AG20443 (cell line): Measurements from ENCODE around the gene MYH10.

Experiments used
- DNase-seq: peaks from one replicate; pipeline ENCODE4 v3.0.0; 2012; ENCODE audit warnings: low spot score, mixed read lengths

Gene MYH10

DNA sequence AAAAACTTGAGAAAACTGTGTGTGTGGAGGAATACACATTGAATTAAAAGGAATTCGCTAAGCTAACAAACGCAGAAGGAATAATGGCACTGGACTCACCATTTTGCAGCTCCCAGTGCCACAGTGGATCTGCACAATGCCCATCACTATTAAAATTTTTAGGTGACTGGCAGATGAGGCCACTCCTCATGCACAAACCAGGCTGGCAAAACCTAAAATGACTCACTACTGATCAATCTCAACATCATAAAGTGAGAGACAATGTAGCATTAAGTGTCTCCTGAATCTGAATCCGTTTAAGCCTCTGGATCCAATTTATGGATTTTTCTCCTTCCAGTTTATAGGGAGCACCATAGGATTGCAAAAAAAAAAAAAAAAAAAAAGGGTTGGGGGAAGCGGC is 20.6 kb downstream of the MYH10 start:
- DNase-seq: no peak

GRCh38 chr17:8608001-8608400 is 22.5 kb downstream of the MYH10 start:
- DNase-seq: no peak

- peak; percentile 27 for DNase-seq
Measured at GRCh38 chr17:8606401-8606800, 24.1 kb downstream of the MYH10 start.

DNA sequence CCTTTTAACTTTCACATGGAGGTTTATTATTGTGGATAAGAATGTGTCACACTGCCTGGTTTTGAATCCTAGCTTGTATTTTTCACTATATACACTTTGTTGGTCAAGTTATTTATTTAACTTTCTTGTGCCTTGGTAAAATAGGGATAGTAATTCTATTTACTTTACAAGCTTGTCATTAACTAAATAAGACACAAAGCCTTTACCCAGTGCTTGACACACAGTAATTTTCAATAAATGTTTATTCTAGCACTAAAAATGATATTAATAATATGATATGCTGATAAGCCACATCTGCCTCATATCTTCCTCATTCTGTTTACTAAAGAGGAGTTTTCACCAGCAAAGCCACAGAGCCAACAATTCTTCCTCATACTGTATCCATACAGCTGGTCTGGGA is 27.8 kb downstream of the MYH10 start:
- no peak for DNase-seq

GRCh38 chr17:8599351-8600011 is 31.0 kb downstream of the MYH10 start:
- no peak for DNase-seq

- DNase-seq: no peak
Measured at GRCh38 chr17:8598913-8599312, 31.6 kb downstream of the MYH10 start.

DNA sequence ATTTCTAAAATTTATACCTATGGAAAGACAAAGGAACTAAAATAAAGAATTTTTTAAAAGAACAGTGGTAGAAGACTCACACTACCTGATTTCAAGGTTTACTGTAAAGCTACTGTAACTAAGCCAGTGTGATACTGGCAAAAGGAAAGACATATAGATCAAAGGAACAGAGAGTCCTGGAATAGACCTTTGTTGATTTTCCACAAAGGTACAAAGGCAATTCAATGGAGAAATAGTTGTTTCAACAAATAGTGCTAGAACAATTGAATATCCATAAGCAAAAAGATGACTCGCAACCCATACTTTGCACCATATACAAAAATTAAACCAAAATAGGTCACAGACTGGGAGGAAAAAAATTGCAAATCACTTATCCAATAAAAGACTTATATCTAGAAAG is 36.7 kb downstream of the MYH10 start:
- DNase-seq: no peak

- no peak for DNase-seq
Measured at GRCh38 chr17:8593276-8593675, 37.2 kb downstream of the MYH10 start.

- no peak for DNase-seq
Measured at GRCh38 chr17:8588877-8589554, 41.5 kb downstream of the MYH10 start.

DNA sequence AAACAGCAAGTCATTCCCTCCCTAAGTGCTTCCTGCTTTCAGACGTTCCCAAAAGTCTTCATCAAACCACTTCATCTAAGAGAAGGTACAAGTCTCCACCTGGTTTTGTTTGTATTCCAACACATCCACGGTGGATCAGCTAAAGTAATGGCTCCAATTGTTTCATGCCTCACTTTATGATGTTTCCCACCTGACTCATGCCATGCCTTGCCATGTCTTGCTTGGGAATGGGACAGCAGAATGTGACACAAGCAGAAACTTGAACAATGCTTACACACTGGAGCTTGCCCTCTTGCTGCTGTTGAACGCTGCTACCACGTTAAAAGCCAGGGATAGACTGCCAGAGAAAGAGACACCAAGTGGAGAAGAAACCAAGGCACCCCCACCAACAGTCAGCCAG is 43.8 kb downstream of the MYH10 start:
- DNase-seq: no peak

- no peak for DNase-seq
Measured at GRCh38 chr17:8585911-8586310, 44.6 kb downstream of the MYH10 start.

- no peak for DNase-seq
Measured at GRCh38 chr17:8583954-8584353, 46.6 kb downstream of the MYH10 start.

DNA sequence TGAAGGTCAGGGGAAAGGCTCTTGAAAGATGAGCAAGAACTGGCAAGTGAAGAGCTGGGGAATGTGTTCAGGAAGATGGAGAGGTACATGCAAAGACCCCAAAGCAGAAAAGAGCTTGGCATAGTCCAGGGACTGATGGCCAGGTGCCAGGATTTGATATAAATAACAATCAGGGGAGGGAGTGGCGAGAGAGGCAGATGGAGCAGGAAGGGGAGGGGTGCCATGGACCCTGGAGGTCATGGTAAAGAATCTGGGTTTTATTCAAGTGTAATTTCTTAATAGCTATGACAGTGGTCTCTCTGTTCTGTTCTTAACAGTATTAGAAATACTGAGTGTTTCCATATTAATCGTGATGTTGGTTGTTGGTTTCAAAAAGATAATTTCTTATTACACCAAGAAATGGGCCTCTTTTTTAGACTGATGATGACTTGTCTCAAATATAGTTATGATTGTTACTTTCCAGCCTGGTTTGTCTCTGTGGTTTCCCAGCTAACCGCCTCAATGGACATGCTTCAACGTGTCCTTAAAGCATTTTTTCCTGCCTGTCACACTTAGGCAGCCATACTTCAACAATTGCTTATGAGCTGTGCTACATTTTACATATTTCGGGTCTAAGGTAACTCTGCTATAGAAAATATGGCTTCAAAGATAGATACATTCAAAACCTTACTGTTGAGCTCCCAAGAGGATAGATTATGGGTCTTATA is 49.4 kb downstream of the MYH10 start:
- DNase-seq: no peak

DNA sequence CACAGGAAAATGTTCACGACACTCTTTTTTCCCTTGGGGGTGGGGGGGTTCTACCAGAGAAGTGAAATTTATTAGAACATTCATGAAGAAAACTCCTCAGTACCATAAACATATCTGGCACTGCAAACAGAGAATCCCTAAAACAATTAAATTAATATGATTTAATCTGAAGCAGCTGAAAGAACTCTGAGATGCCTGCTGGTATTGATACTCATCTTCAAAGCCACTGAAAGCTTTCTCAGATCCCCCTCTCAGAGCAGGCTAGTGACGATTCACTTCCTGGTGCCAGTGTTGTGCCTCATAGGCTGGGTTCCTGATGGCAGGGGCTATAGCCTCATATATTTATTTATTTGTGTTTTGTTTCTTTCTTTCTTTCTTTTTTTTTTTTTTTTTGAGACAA is 52.7 kb downstream of the MYH10 start:
- no peak for DNase-seq

DNA sequence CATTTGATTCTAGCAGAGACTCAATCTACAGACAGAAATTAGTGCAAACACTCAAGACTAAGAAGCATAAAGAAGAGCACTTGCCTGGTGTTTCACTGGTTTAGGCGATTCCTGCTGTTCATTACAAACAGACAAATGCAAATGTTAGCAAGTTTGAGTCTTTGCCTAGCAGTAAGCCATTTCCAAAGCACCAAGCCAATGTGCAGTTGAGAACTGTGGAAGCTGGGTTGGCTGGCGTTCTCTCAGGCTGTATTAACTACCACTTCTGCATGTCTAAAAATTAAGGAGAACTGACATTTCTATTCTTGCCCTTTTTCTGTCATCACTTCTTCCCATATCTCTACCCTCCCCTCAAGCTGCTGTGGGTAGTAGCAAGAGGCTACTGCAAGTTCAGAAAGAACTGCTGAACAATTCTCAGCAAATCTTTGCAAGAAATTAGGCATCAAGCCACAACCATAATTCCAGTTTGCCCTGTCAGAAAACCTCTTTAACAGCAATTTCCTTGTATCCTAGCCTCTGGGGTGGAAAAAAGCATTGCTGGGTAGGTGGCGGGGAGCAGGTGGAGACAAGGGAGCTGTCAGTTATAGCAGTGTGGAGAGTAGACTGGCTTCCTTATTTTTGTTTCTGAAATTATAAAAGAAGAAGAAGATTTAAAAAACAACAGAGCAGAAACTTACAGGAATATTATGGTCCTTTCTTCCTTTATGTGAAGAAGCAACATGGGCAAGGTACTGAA is 53.8 kb downstream of the MYH10 start:
- DNase-seq: no peak

GRCh38 chr17:8574687-8575086 is 55.8 kb downstream of the MYH10 start:
- no peak for DNase-seq

- DNase-seq: peak; percentile 26
Measured at GRCh38 chr17:8572764-8573163, 57.8 kb downstream of the MYH10 start.

- DNase-seq: no peak
Measured at GRCh38 chr17:8563981-8564602, 66.4 kb downstream of the MYH10 start.

DNA sequence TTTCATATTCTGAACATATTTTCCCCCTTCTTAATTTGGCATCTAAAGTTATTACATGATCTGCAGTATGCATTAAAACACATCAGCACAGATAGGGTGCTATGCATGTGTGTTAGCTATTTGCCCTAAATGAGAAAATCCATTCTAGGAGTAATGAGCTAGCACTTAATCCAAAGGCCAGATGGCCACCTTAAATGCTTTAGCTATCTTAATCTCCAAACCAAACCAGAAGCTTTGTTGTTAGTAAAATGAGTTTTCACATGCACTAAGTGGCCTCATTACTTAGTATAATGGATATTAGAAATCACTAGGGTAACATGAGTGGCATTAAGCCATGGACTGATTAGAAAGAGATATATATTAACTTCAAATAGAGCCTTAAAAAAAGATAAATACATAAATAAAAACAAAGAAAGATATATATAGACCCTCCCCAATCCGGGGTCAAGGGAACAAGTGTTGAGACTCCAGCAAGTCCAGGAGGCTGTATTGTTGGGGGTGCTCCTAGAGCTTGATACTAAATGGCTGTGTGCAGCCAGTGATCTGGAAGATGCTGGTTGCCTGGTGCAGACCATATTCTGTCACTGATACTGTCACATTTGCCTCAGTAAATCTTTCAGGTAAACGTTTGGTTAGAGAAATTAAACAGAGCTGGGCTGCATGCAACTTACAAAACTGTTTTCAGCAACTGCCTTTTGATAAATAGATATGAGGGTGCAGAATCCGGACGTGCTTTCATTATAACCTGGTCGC is 67.3 kb downstream of the MYH10 start:
- no peak for DNase-seq

DNA sequence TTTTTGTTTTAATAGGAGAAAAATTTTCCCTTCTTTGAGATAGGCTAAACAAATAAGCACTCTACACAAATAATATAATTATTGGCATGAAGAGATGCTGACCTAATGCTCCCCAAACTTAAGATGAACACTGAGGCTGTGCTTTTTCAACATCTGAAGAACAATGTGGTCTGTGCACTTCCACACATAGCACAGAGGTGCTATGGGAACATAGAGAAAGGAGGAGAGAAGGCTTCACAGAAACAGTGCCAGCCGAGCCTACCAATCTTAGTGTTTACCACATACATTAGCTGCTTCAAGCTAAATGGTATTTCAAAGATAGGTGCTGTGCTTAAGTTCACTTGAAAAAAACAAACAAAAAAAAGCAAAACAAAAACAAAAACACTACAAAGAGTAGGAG is 72.4 kb downstream of the MYH10 start:
- DNase-seq: no peak

GRCh38 chr17:8557176-8557806 is 73.2 kb downstream of the MYH10 start:
- no peak for DNase-seq
